Measurements from ENCODE around the gene MAP3K4. TPM values are rescaled to one million over a fixed set of nuclear protein-coding genes. Genes with fewer than 3 reads are reported as not detected.

MAP3K4 gene
- total and polyA plus RNA-seq, 2 of the 8 experiments (the other 6 are each of a cell fraction or from before 2014, with no cell fraction given) = 16.6 to 51.6 TPM

- Histone ChIP-seq H2AFZ (ENCODE audit: low read length) (no peak overlapping the region), H3K9me3 (ENCODE audit: insufficient read depth in 2 of 2, low read depth in 1 of 2, low read length in 1 of 2) (peaks cover 34 to 38% of the 10 kb centered on the region in 2 experiments), H3K18ac (ENCODE audit: extremely low read depth, low read length) (no peak overlapping the region), H4K5ac (ENCODE audit: insufficient read length, low read depth, low read length) (no peak overlapping the region), H3K9ac (replicated peaks in 1 of 4; ENCODE audit: extremely low read depth in 1 of 4, low read depth in 3 of 4, low read length in 3 of 4) (no peak overlapping the region), H2AK5ac (ENCODE audit: low read depth, low read length) (no peak overlapping the region), H3K23ac (ENCODE audit: insufficient read length) (no peak overlapping the region), H2BK20ac (ENCODE audit: low read length) (no peak overlapping the region), H2BK12ac (ENCODE audit: low read depth, low read length) (no peak overlapping the region), H4K20me1 (replicated peaks in 1 of 2; ENCODE audit: control insufficient read depth in 1 of 2, insufficient read depth in 2 of 2, low read length in 2 of 2) (no peaks in the 10 kb centered on the region), H4K91ac (replicated peaks; ENCODE audit: insufficient read length, low read length) (no peak overlapping the region), H3K27ac (ENCODE audit: low read depth, low read length) (no peak overlapping the region), H3K27me3 (replicated peaks in 1 of 4; ENCODE audit: control insufficient read depth in 3 of 4, extremely low read depth in 1 of 4, insufficient read depth in 3 of 4, low read length in 3 of 4) (no peaks in the 10 kb centered on the region), H3K14ac (ENCODE audit: insufficient read length) (no peak overlapping the region), H3K4me1 (replicated peaks in 1 of 4; ENCODE audit: control insufficient read depth in 3 of 4, insufficient read depth in 4 of 4, low read length in 3 of 4) (no peaks in the 10 kb centered on the region), H2BK5ac (ENCODE audit: low read depth, low read length) (no peak overlapping the region), H3K36me3 (ENCODE audit: control insufficient read depth in 2 of 4, insufficient read depth in 4 of 4, low read length in 3 of 4) (peaks cover 0 to 52% (median 14%) of the 10 kb centered on the region in 4 experiments; a peak in 4 of 8 replicates), H3K56ac (replicated peaks; ENCODE audit: insufficient read length, low read depth, low read length) (no peak overlapping the region), H3K4me3 (ENCODE audit: extremely low read depth in 1 of 4, insufficient read depth in 2 of 4, low read depth in 3 of 4, low read length in 4 of 4) (no peak overlapping the region), H3K4me2 (ENCODE audit: insufficient read depth in 1 of 2, low read depth in 2 of 2, low read length in 2 of 2) (no peak overlapping the region), H2BK15ac (ENCODE audit: low read length) (no peak overlapping the region), H2BK120ac (replicated peaks; ENCODE audit: low read depth, low read length) (no peak overlapping the region), H3K79me1 (ENCODE audit: low read depth, low read length) (no peaks in the 10 kb centered on the region; the same call in 1 of the 2 replicates), H4K8ac (ENCODE audit: extremely low read depth, insufficient read depth, low read length) (no peak overlapping the region), H3K23me2 (ENCODE audit: low read depth, low read length) (no peaks in the 10 kb centered on the region), H3K4ac (replicated peaks; ENCODE audit: insufficient read length, low read depth, low read length) (no peak overlapping the region), H3K79me2 (ENCODE audit: control insufficient read depth in 1 of 2, insufficient read depth in 2 of 2, low read length in 2 of 2) (no peaks in the 10 kb centered on the region)
- POLR2A ChIA-PET (ENCODE audit: partially characterized antibody) = interaction anchor here (2.1 kb wide), 1 partner anchor 11 kb away, joined by 4 read pairs; no protein-coding TSS in a partner anchor
- DNase-seq (ENCODE audit: low read depth in 1 of 2, low spot score in 2 of 2) (no peak), FAIRE-seq (no peak)
- 91% methylated on average over 2 of the region's 2 CpGs; no CpG with 5 or more reads in 1 of the 2 experiments for WGBS, 2 experiments (ENCODE audit: extremely low coverage in 1 of 2, insufficient coverage in 1 of 2, insufficient read length in 1 of 2, insufficient replicate concordance in 2 of 2, low coverage in 1 of 2, low lambda C conversion rate in 2 of 2, missing lambda C conversion rate in 1 of 2)
- CTCF ChIA-PET (ENCODE audit: partially characterized antibody) = interaction anchor here (0.5 to 1.5 kb wide), 5 partner anchors 9 to 248 kb away, joined by 3 to 4 read pairs (median 4); no protein-coding TSS in a partner anchor
- TF ChIP-seq CTCF (IDR thresholded peaks at IDR 0.05; ENCODE audit: control extremely low read depth in 1 of 3, insufficient read depth in 1 of 3, low read depth in 1 of 3, low read length in 3 of 3) (no peak), MAX (IDR thresholded peaks at IDR 0.05) (no peak), TAF7 (optimal IDR thresholded peaks at IDR 0.05; ENCODE audit: borderline replicate concordance, low read depth, low read length) (no peak), GABPA (IDR thresholded peaks at IDR 0.05; ENCODE audit: borderline replicate concordance, insufficient read depth, low read length) (no peak), ZNF274 (IDR thresholded peaks at IDR 0.05; ENCODE audit: borderline replicate concordance, extremely low read depth, low read length) (no peak), EZH2 (IDR thresholded peaks at IDR 0.05; ENCODE audit: low read depth, low read length, severe bottlenecking) (no peak), BCL11A (IDR thresholded peaks at IDR 0.05; ENCODE audit: low read depth in 2 of 2, low read length in 2 of 2) (no peak), SP2 (IDR thresholded peaks at IDR 0.05; ENCODE audit: low read length) (no peak), KDM4A (IDR thresholded peaks at IDR 0.05; ENCODE audit: low read depth, low read length, severe bottlenecking) (no peak), TBP (IDR thresholded peaks at IDR 0.05; ENCODE audit: low read depth, low read length) (no peak)
These were observed 134.0 kb downstream of the MAP3K4 start for GRCh38 chr6:161125591-161125990.
